ENCODE measurements around the gene INPP5D.

- TF ChIP-seq, protein P1, sequence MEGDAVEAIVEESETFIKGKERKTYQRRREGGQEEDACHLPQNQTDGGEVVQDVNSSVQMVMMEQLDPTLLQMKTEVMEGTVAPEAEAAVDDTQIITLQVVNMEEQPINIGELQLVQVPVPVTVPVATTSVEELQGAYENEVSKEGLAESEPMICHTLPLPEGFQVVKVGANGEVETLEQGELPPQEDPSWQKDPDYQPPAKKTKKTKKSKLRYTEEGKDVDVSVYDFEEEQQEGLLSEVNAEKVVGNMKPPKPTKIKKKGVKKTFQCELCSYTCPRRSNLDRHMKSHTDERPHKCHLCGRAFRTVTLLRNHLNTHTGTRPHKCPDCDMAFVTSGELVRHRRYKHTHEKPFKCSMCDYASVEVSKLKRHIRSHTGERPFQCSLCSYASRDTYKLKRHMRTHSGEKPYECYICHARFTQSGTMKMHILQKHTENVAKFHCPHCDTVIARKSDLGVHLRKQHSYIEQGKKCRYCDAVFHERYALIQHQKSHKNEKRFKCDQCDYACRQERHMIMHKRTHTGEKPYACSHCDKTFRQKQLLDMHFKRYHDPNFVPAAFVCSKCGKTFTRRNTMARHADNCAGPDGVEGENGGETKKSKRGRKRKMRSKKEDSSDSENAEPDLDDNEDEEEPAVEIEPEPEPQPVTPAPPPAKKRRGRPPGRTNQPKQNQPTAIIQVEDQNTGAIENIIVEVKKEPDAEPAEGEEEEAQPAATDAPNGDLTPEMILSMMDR (IDR thresholded peaks at IDR 0.05): no peak
- TF ChIP-seq POLR2A (IDR thresholded peaks at IDR 0.05): no peak
These were observed 149.0 kb downstream of the INPP5D start for GRCh38 chr2:233209117-233209532.
